Activated CD4-positive, alpha-beta T cell treated with anti-CD3 and anti-CD28 coated beads, Interleukin-2, Interleukin-4, amounts not matched to agents 100 ng/mL and 50 ng/mL, durations not matched to agents 16 hours and 8 hours (primary cell): Measurements from ENCODE around the gene U2AF1L4.
A peak's percentile ranks its signal among the peaks of the same experiment; 100 is the strongest.
"Not testable (repeated sequence)": the region's sequence is repeated elsewhere in the genome, so short reads cannot be mapped to it uniquely, and the experiment has no call there.

Experiments used
- DNase-seq: peaks from one replicate; pipeline ENCODE4 v3.0.0-alpha.2; 2020; ENCODE audit warnings: low spot score

The U2AF1L4 gene

DNA sequence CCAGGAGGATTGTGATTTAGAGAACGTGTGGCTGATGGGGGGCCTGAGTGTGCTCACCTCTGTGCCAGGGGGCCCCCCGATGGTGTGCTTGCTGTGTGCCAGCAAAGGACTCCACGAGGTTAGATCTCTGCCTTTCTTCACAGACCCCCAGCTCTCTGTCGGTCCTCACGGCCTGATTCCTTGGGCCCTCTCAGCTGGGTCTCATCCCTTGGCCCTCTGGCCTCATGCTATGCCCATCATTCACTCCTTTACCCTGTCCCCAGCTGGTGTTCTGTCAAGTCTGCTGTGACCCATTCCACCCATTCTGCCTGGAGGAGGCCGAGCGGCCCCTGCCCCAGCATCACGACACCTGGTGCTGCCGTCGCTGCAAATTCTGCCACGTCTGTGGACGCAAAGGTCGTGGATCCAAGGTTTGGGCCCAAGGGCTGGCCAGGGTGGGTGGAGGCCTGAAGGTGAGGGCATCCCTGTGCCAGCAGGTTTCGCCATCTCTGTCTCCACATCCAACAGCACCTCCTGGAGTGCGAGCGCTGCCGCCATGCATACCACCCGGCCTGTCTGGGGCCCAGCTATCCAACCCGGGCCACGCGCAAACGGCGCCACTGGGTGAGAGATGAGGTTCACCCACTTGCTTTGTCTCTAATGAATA lies 19.9 kb downstream of the U2AF1L4 start:
- no peak for DNase-seq

DNA sequence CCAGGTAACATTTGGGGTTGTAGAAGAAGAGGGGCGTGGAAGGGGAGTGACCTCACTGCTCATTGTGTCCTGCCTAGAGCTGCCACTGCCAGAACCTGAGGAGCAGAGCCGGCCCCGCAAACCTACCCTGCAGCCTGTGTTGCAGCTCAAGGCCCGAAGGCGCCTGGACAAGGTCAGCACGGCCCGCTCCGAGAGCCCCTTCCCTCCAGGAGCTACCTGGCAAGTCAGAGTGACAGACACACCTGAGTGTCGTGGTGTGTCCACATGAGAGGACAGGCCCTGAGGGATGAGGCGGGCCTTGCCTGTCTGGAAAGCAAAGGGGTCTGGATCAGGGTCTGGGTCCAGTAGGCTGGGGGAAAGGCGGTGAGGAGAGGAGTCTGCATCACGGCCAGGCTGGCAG lies 20.7 kb downstream of the U2AF1L4 start:
- no peak for DNase-seq

GRCh38 chr19:35724132-35724531 lies 21.1 kb downstream of the U2AF1L4 start:
- not testable (repeated sequence) for DNase-seq

GRCh38 chr19:35723671-35724070 lies 21.5 kb downstream of the U2AF1L4 start:
- no peak for DNase-seq

DNA sequence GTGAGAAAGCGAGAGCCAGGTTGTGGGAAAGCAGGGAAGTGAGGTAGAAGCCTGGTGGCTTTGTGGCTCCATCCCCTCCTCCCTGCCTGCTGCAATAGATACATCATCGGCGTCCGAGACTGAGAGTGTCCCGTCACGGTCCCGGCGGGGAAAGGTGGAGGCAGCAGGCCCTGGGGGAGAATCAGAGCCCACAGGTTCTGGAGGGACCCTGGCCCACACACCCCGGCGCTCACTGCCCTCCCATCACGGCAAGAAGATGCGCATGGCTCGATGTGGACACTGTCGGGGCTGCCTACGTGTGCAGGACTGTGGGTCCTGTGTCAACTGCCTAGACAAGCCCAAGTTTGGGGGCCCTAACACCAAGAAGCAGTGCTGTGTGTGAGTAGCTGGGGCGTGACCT lies 22.3 kb downstream of the U2AF1L4 start:
- DNase-seq: no peak

- DNase-seq: no peak
Observed at GRCh38 chr19:35722461-35722860, 22.8 kb downstream of the U2AF1L4 start.

- no peak for DNase-seq
Observed at GRCh38 chr19:35721374-35721773, 23.8 kb downstream of the U2AF1L4 start.

DNA sequence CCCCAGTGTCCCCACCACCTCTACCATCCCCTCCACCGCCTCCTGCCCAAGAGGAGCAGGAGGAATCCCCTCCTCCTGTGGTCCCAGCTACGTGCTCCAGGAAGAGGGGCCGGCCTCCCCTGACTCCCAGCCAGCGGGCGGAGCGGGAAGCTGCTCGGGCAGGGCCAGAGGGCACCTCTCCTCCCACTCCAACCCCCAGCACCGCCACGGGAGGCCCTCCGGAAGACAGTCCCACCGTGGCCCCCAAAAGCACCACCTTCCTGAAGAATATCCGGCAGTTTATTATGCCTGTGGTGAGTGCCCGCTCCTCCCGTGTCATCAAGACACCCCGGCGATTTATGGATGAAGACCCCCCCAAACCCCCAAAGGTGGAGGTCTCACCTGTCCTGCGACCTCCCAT lies 24.6 kb downstream of the U2AF1L4 start:
- DNase-seq: no peak

GRCh38 chr19:35720163-35720524 lies 25.1 kb downstream of the U2AF1L4 start:
- DNase-seq: no peak

- DNase-seq: no peak
Observed at GRCh38 chr19:35719402-35720162, 25.6 kb downstream of the U2AF1L4 start.

- DNase-seq: peak; percentile 49
Observed at GRCh38 chr19:35718345-35719041, 26.7 kb downstream of the U2AF1L4 start.

DNA sequence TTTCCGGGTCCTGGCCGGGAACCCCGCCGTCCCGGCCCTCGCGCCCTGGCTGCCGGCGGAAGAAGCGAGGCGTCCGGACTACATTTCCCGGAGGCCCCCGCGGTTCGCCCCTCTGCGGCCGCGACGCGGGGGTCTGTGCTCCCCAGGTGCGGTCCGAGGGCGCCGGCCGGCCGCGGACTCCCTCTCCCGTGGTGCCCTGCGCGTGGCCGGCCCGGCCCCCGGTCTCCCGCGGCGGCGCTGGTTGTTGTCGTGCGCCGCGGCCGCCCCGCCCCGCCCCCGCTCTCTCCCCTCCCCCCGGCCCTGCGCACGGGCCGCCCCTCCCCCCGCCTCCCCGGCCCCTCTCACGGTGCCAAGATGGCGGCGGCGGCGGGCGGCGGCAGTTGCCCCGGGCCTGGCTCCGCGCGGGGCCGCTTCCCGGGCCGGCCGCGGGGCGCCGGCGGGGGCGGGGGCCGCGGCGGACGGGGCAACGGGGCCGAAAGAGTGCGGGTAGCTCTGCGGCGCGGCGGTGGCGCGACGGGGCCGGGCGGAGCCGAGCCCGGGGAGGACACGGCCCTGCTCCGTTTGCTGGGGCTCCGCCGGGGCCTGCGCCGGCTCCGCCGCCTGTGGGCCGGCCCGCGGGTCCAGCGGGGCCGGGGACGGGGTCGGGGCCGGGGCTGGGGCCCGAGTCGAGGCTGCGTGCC lies 27.4 kb downstream of the U2AF1L4 start, which contains the start of gene KMT2B:
Gene KMT2B (plus strand): TSS at position 339 of the 680 bp plus-strand sequence. CDS start 16 bp downstream, at position 355.
- no peak for DNase-seq

DNA sequence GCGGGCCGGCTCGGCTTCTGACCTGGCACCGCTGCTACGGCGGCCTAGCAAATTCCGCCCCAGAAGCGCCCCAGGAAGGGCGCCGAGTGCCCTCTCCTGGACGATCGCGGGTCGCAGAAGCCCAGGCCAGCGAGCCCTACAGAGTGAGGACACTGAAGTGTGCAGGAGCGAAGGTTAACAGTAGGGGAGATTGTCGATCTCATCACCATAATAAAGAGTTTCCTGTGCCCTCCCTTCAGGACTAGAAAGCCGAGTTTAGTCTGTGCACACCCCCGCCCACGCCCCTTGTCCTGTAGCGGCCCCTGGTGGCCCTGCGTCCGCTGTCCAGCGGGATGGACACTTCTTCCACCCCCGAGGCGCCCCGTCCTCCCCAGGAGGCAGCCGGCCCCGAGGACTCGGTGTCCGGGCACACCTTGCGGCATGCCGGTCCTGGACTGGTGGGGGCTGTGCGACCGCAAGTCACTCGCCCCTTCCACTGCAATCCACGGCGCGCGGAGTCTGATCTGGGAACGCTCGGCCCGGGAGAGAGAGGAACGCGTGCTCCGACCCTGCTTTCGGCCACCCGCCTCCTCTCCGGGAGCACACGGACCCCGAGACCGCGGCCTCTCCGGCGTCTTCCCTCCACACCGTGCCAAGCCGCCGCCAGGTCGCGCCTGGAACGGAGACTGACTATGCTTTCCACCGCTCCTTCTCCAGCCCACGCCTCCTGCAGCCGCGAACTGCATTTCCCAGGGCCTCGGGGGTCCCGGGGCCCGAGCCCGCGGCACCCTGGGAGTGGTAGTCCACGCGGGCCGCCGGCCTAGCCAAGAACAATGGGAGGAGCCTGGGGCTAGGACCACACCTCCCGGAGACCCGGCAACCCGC lies 28.2 kb downstream of the U2AF1L4 start:
- peak; percentile 97 for DNase-seq

DNA sequence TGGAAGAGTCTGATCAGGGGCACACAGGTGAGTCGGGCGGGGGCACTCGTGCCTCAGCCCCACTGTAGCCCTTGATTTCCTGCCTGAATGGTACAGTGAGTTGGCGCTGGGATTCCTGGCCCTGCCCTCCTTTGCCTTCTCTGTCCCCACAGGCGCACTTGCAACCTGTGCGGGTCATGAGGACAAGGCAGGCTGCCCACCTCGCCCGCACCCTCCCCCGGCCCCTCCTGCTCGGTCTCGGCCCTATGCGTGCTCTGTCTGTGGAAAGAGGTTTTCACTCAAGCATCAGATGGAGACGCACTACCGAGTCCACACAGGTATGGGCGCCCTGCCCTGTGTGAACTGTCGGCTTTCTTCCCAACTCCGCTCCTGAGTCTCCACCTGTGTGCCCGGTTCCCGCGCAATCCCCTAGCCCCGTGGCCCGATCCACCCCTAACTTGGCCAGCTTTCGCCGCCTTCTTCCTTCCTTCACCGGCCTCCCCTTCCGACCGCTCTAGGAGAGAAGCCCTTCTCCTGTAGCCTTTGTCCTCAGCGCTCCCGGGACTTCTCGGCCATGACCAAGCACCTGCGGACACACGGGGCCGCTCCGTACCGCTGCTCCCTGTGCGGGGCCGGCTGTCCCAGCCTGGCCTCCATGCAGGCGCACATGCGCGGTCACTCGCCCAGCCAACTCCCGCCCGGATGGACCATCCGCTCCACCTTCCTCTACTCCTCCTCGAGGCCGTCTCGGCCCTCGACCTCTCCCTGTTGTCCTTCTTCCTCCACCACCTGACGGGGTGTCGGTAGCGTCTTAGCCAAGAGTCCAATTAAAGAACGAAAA lies 29.0 kb downstream of the U2AF1L4 start:
- no peak for DNase-seq

- DNase-seq: no peak
Observed at GRCh38 chr19:35715355-35715809, 29.8 kb downstream of the U2AF1L4 start.

- DNase-seq: peak; percentile 61
Observed at GRCh38 chr19:35714601-35715354, 30.4 kb downstream of the U2AF1L4 start.

GRCh38 chr19:35713904-35714495 lies 31.2 kb downstream of the U2AF1L4 start:
- DNase-seq: no peak

DNA sequence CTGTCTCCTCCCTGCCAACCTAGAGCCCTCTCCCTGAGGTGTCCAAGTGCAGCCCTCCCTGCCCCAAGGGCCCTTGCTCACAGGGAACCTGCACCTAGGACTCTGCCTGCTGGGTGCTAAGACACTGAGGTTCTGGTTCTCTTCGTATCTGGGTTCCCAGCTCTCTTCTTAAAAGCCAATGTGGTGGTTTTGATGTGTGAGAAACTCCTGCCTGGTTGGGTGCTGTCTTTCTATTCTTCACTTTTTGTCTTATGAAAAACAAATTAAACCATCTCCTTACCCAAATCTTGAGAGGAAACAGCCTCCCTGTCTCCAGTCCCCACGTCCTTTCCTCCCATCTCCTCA lies 31.7 kb downstream of the U2AF1L4 start:
- DNase-seq: no peak
